Right atrium auricular region (tissue), 2 donors: Measurements from ENCODE around the gene SPPL2A. TPM values are rescaled to one million over a fixed set of nuclear protein-coding genes. Genes with fewer than 3 reads are reported as not detected.

Experiments
- DNase-seq: peaks from one replicate; pipeline ENCODE4 v3.0.0-alpha.2; 2019; ENCODE audit warnings: low spot score
- H3K27ac ChIP-seq, 2 donors: fragments of 200-600 bp; sonication (generic); 1 replicate in 1 of 2; 2 replicates in 1 of 2; pipeline ENCODE4 v1.5.1; 2016 to 2019
- H3K27me3 ChIP-seq, 2 donors: fragments of 200-600 bp; sonication (generic); one replicate each; pipeline versions ENCODE4 v1.5.1 to v1.6.0; 2017 to 2019
- H3K36me3 ChIP-seq: fragments of 200-600 bp; sonication (generic); one replicate; pipeline ENCODE4 v1.5.1; 2016
- H3K4me1 ChIP-seq, 2 donors: fragments of 200-600 bp; sonication (generic); one replicate each; pipeline versions ENCODE4 v1.5.1 to v1.6.0; 2017 to 2019
- H3K4me3 ChIP-seq, 2 donors: fragments of 200-600 bp; sonication (generic); 1 replicate in 1 of 2; 2 replicates in 1 of 2; pipeline ENCODE4 v1.5.1; 2017 to 2019; ENCODE audit warnings: mild to moderate bottlenecking in 1 of 2, moderate library complexity in 1 of 2
- H3K9me3 ChIP-seq, 2 donors: fragments of 200-600 bp; sonication (generic); one replicate each; pipeline ENCODE4 v1.5.1; 2019
- CTCF ChIP-seq, 2 donors: fragments of 200-600 bp; sonication (generic); IDR thresholded peaks; one replicate each; pipeline ENCODE4 v1.5.1; 2019; ENCODE audit warnings: antibody characterized with exemption in 2 of 2
- total RNA-seq, 2 donors: library from RNA; depleted of rRNA; stranded (reverse); fragments of >200 nt; gene quantifications; one replicate each; pipeline ENCODE4 v1.1.0, GENCODE V29; 2016

SPPL2A gene
- total RNA-seq, 2 donors from 2014 or later, result 139 to 432 TPM

GRCh38 chr15:50718700-50719125 lies 46.8 kb downstream of the SPPL2A start:
- TF ChIP-seq CTCF (IDR thresholded peaks at IDR 0.05), result no peak
- H3K27ac ChIP-seq, result peak overlapping the region in 1 of 2 donors; percentile 30
- H3K4me1 ChIP-seq, result peaks cover 0 to 7% of the 10 kb centered on the region in 2 donors
- H3K9me3 ChIP-seq, result no peaks in the 10 kb centered on the region
- peaks cover 43% of the 10 kb centered on the region for H3K36me3 ChIP-seq
- no peak for DNase-seq
- H3K27me3 ChIP-seq, result no peaks in the 10 kb centered on the region
- H3K4me3 ChIP-seq, result no peak overlapping the region

GRCh38 chr15:50712018-50712417 lies 53.5 kb downstream of the SPPL2A start:
- DNase-seq, result no peak
- Histone ChIP-seq H3K27ac (peak overlapping the region; percentile 62 to 86), H3K4me3 (no peak overlapping the region), H3K36me3 (peaks cover 9% of the 10 kb centered on the region), H3K4me1 (peaks cover 0 to 10% of the 10 kb centered on the region in 2 donors), H3K27me3 (no peaks in the 10 kb centered on the region), H3K9me3 (no peaks in the 10 kb centered on the region)
- TF ChIP-seq CTCF (IDR thresholded peaks at IDR 0.05), result no peak

DNA sequence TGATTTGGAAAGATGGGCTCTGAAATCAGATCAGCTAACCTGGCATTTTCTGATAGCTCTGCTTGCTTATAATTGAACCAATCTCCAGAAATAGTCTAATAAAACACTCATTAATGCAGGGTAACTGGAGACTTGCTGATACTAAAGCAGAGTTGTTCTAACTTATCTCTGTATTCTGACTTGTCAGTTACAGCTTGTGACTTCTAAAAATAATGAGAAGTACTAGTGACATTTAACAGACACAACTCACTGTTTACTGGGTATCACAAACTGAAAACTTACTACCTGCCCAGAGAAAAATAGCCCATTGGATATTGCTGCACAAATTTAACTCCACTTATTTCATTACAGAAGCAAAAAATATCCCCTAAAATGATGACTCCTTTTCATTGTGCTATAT lies 54.9 kb downstream of the SPPL2A start:
- Histone ChIP-seq H3K36me3 (peaks cover 12% of the 10 kb centered on the region), H3K9me3 (no peaks in the 10 kb centered on the region), H3K4me3 (no peak overlapping the region), H3K27ac (peak overlapping the region; percentile 62 to 86), H3K4me1 (peaks cover 0 to 5% of the 10 kb centered on the region in 2 donors), H3K27me3 (no peaks in the 10 kb centered on the region)
- no peak for TF ChIP-seq CTCF (IDR thresholded peaks at IDR 0.05)
- no peak for DNase-seq

DNA sequence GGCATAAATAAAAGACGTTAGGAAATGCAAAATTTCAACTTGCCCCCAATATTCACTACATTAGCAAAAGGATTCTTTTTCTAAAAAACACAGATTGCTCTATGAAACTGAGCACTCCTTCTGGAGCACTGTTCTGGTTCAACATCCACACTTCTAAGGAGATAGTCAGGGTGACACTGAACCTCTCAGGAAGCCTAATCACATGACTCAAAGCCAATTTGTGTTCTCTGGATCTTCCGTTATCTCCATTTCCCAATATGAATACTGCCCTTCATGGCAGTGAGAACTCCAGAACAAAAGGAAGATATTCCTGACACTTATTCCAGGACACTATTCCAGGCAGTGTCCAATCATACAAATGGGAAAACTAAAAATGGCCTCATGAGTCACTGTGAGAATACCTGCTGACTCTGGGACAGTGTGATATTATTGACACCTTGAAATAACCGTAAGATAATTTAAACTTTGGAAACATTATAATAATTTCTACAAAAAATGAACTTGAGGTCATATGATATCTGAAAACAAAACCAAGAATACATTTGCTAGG lies 57.6 kb downstream of the SPPL2A start:
- Histone ChIP-seq H3K27ac (peak overlapping the region; percentile 62 to 86), H3K27me3 (no peaks in the 10 kb centered on the region), H3K36me3 (peaks cover 12% of the 10 kb centered on the region), H3K9me3 (no peaks in the 10 kb centered on the region), H3K4me3 (no peak overlapping the region), H3K4me1 (peaks cover 0 to 5% of the 10 kb centered on the region in 2 donors)
- TF ChIP-seq CTCF (IDR thresholded peaks at IDR 0.05), result no peak
- no peak for DNase-seq

- peaks cover 11% of the 10 kb centered on the region for H3K36me3 ChIP-seq
- TF ChIP-seq CTCF (IDR thresholded peaks at IDR 0.05), result no peak
- no peak overlapping the region for H3K4me3 ChIP-seq
- H3K27me3 ChIP-seq, result no peaks in the 10 kb centered on the region
- no peaks in the 10 kb centered on the region for H3K4me1 ChIP-seq
- no peaks in the 10 kb centered on the region for H3K9me3 ChIP-seq
- no peak overlapping the region for H3K27ac ChIP-seq
- DNase-seq, result no peak
Observed at GRCh38 chr15:50702762-50703334, 62.7 kb downstream of the SPPL2A start.

- no peaks in the 10 kb centered on the region for H3K27me3 ChIP-seq
- no peak overlapping the region for H3K4me3 ChIP-seq
- no peaks in the 10 kb centered on the region for H3K4me1 ChIP-seq
Observed at GRCh38 chr15:50698101-50698500, 67.4 kb downstream of the SPPL2A start.

More at GRCh38 chr15:50698101-50698500, 67.4 kb downstream of the SPPL2A start:
- no peak overlapping the region for H3K27ac ChIP-seq
- no peaks in the 10 kb centered on the region for H3K36me3 ChIP-seq
- no peaks in the 10 kb centered on the region for H3K9me3 ChIP-seq
- TF ChIP-seq CTCF (IDR thresholded peaks at IDR 0.05), result no peak
- no peak for DNase-seq
